NCI-H2171 (cell line): ENCODE data around the gene KCND1.

Source experiments
- DNase-seq: peaks from one replicate; lab custom pipeline; 2025; lab: John Stamatoyannopoulos, UW

Gene KCND1

DNA sequence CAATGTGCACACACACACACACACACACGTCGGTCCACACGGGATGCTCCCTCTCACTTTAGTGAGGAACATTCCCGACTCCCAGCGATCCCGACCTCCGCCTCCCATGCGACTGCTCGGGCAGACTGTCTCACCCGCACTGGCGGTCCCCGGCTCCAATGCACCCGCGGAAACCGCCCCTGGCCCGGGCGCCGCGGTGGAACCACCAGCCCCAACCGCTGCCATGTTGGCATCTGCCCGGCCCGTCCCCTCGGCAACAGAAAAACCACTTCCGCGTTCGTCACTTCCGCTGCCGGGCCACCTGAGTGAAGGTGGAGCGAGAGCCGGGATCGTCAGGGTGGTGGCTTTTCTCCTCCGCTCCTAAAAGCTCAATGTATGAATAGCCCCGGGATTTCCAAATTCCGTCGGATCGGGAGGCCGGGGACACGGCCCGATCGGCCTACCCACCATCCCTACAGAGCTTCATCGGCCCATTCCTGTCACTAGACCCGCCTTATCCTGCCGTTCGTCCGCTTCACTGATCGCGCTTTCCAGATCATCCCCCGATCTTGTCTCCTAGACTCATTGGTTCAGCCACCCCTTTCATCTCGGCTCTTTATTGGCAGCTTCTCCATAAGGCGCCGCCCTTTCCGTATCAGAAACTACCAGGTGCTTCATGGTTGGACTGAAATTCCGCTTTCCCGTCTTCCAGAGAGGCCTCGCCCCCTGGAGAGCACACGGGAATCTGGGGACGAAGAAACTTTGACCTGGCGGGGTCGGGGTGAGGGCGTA, 60.0 kb downstream of the KCND1 start, which contains the start of gene SLC35A2:
Gene SLC35A2 (minus strand): TSS at position 235 of the 771 bp plus-strand sequence. CDS start 10 bp downstream, at position 225.
- DNase-seq = peak; percentile 71
